Suprapubic skin (tissue), 4 donors: ENCODE measurements around the gene DPF1. TPM values are rescaled to one million over a fixed set of nuclear protein-coding genes. Genes with fewer than 3 reads are reported as not detected.
A peak's percentile ranks its signal among the peaks of the same experiment; 100 is the strongest.

Experiments
- DNase-seq, 2 donors: peaks; one replicate each; pipeline ENCODE4 v3.0.0-alpha.2; 2019; ENCODE audit warnings: low spot score in 2 of 2
- H3K27ac ChIP-seq: fragments of 200-600 bp; sonication (generic); one replicate; pipeline ENCODE4 v1.5.1; 2019
- H3K27me3 ChIP-seq: fragments of 200-600 bp; sonication (generic); one replicate; pipeline ENCODE4 v1.5.1; 2019
- H3K36me3 ChIP-seq: fragments of 200-600 bp; sonication (generic); one replicate; pipeline ENCODE4 v1.5.1; 2019
- H3K4me1 ChIP-seq: fragments of 200-600 bp; sonication (generic); one replicate; pipeline ENCODE4 v1.5.1; 2019
- H3K4me3 ChIP-seq: fragments of 200-600 bp; sonication (generic); one replicate; pipeline ENCODE4 v1.5.1; 2019; ENCODE audit warnings: mild to moderate bottlenecking
- H3K9me3 ChIP-seq: fragments of 200-600 bp; sonication (generic); one replicate; pipeline ENCODE4 v1.5.1; 2019
- EP300 ChIP-seq: sonication (generic); formaldehyde crosslinking; IDR thresholded peaks from one replicate; pipeline ENCODE4 v1.6.1; 2017; ENCODE audit warnings: antibody characterized with exemption
- POLR2A ChIP-seq, 2 donors: fragments of 450-650 bp; IDR thresholded peaks; one replicate each; pipeline ENCODE4 v1.6.1; 2017; ENCODE audit warnings: antibody characterized with exemption in 2 of 2, mild to moderate bottlenecking in 2 of 2, moderate library complexity in 2 of 2
- POLR2AphosphoS5 ChIP-seq, 3 donors: sonication (generic); formaldehyde crosslinking; IDR thresholded peaks; one replicate each; pipeline ENCODE4 v1.6.1; 2017; ENCODE audit warnings: antibody characterized with exemption in 3 of 3
- WGBS: methylation state at CpG from one replicate; pipeline ENCODE4 v1.1.5; 2018; 5-methylcytosine and 5-hydroxymethylcytosine counted together
- total RNA-seq, 4 donors: library from RNA; depleted of rRNA; stranded (reverse); fragments of >200 nt; gene quantifications; one replicate each; pipeline ENCODE4 v1.1.0, GENCODE V29; 2016
- TF ChIP-seq, protein P1 (sequence below), 2 donors: fragments of 200-600 bp in 1 of 2; fragments of 450-650 bp in 1 of 2; sonication (generic) in 1 of 2; IDR thresholded peaks; one replicate each; pipeline ENCODE4 v1.5.1; 2016 to 2019; ENCODE audit warnings: antibody characterized with exemption in 2 of 2, mild to moderate bottlenecking in 1 of 2, moderate library complexity in 1 of 2

DPF1 gene
- total RNA-seq, 4 donors from 2014 or later = 1.1 TPM; not detected in 3

- Histone ChIP-seq H3K9me3 (no peaks in the 10 kb centered on the region), H3K27ac (peak overlapping the region; percentile 87), H3K4me1 (peaks cover 43% of the 10 kb centered on the region), H3K36me3 (no peaks in the 10 kb centered on the region), H3K27me3 (peaks cover 4% of the 10 kb centered on the region), H3K4me3 (peak overlapping the region; percentile 60)
- DNase-seq = no peak
- no peak for TF ChIP-seq POLR2AphosphoS5 (IDR thresholded peaks at IDR 0.05)
- TF ChIP-seq EP300 = no peak
- no peak for TF ChIP-seq POLR2A (IDR thresholded peaks at IDR 0.05)
- TF ChIP-seq, protein P1, sequence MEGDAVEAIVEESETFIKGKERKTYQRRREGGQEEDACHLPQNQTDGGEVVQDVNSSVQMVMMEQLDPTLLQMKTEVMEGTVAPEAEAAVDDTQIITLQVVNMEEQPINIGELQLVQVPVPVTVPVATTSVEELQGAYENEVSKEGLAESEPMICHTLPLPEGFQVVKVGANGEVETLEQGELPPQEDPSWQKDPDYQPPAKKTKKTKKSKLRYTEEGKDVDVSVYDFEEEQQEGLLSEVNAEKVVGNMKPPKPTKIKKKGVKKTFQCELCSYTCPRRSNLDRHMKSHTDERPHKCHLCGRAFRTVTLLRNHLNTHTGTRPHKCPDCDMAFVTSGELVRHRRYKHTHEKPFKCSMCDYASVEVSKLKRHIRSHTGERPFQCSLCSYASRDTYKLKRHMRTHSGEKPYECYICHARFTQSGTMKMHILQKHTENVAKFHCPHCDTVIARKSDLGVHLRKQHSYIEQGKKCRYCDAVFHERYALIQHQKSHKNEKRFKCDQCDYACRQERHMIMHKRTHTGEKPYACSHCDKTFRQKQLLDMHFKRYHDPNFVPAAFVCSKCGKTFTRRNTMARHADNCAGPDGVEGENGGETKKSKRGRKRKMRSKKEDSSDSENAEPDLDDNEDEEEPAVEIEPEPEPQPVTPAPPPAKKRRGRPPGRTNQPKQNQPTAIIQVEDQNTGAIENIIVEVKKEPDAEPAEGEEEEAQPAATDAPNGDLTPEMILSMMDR (IDR thresholded peaks at IDR 0.05) = no peak
- 39% methylated on average over 10 of the region's 12 CpGs for WGBS
Measured at GRCh38 chr19:38266981-38267597, 43.1 kb upstream of the DPF1 start.

DNA sequence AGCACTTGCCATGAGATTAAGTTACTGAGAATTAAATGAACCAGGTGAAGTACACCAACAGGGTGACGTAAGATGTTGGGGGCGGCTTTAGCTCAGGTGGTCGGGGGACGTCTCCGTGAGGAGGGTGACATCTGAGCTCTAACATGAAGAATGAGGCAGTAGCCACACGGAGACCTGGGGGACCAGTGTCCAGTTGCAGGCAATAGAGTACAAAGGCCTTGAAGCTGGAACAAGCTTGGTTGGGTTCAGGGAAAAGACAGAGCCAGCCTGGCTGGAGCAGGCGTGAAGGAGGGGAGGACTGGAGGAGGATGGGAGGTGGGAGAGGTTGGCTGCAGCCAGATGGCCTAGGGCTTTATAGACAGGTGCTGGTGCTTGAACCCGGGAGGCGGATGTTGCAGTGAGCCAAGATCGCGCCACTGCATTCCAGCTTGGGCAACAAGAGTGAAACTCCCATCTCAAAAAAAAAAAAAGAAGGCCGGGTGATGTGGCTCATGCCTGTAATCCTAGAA is 42.0 kb upstream of the DPF1 start:
- peak overlapping the region; percentile 87 for H3K27ac ChIP-seq
- no peaks in the 10 kb centered on the region for H3K9me3 ChIP-seq
- H3K4me3 ChIP-seq = peak overlapping the region; percentile 60
- peaks cover 4% of the 10 kb centered on the region for H3K27me3 ChIP-seq
- TF ChIP-seq, protein P1 (IDR thresholded peaks at IDR 0.05) = no peak
- no peak for TF ChIP-seq EP300
- TF ChIP-seq POLR2AphosphoS5 (IDR thresholded peaks at IDR 0.05) = no peak
- TF ChIP-seq POLR2A (IDR thresholded peaks at IDR 0.05) = no peak
- H3K4me1 ChIP-seq = peaks cover 43% of the 10 kb centered on the region
- H3K36me3 ChIP-seq = no peaks in the 10 kb centered on the region
- no peak for DNase-seq
- WGBS = 58% methylated on average over 12 of the region's 12 CpGs

- TF ChIP-seq POLR2AphosphoS5 (IDR thresholded peaks at IDR 0.05) = no peak
- TF ChIP-seq POLR2A (IDR thresholded peaks at IDR 0.05) = no peak
- TF ChIP-seq EP300 = no peak
- TF ChIP-seq, protein P1 (IDR thresholded peaks at IDR 0.05) = no peak
- no peaks in the 10 kb centered on the region for H3K9me3 ChIP-seq
- H3K27ac ChIP-seq = peak overlapping the region; percentile 87
- DNase-seq = no peak
- H3K4me1 ChIP-seq = peaks cover 43% of the 10 kb centered on the region
- no peaks in the 10 kb centered on the region for H3K36me3 ChIP-seq
- H3K27me3 ChIP-seq = peaks cover 4% of the 10 kb centered on the region
- peak overlapping the region; percentile 60 for H3K4me3 ChIP-seq
- WGBS = 41% methylated on average over 14 of the region's 14 CpGs
Measured at GRCh38 chr19:38265213-38265861, 41.3 kb upstream of the DPF1 start.

DNA sequence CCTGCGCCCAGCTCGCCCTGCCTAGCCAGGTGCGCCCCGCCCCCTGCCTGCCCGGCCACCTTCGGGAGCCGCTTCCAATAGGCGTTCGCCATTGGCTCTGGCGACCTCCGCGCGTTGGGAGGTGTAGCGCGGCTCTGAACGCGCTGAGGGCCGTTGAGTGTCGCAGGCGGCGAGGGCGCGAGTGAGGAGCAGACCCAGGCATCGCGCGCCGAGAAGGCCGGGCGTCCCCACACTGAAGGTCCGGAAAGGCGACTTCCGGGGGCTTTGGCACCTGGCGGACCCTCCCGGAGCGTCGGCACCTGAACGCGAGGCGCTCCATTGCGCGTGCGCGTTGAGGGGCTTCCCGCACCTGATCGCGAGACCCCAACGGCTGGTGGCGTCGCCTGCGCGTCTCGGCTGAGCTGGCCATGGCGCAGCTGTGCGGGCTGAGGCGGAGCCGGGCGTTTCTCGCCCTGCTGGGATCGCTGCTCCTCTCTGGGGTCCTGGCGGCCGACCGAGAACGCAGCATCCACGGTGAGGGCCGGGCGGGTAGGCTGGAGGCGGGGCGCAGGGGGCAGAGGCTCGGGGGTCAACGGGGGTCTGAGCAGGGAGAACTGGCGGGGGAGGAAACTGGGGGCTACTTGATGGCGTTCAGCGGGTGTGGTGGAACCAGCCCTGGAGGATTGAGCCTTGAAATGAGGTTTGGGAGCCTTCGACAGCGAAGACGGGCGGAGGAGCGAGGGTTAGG is 40.6 kb upstream of the DPF1 start, which contains the start of gene SPINT2:
SPINT2 (plus strand) TSS at position 88 of the 727 bp plus-strand sequence; CDS start at position 408, 320 bp downstream.
- peak within 1 kb of the TSS; percentile 87 for H3K27ac ChIP-seq
- no peaks in the 10 kb centered on the region for H3K9me3 ChIP-seq
- 15% methylated on average over 36 of the region's 78 CpGs for WGBS
- H3K4me1 ChIP-seq = peaks cover 43% of the 10 kb centered on the region
- no peaks in the 10 kb centered on the region for H3K36me3 ChIP-seq
- peak in 2 of 3 donors; percentile 32 to 62 for TF ChIP-seq POLR2AphosphoS5 (IDR thresholded peaks at IDR 0.05)
- peak in 1 of 2 donors; percentile 68 for TF ChIP-seq POLR2A (IDR thresholded peaks at IDR 0.05)
- no peak for TF ChIP-seq EP300
- peaks cover 4% of the 10 kb centered on the region for H3K27me3 ChIP-seq
- peak within 1 kb of the TSS; percentile 60 for H3K4me3 ChIP-seq
- peak in 1 of 2 donors; percentile 78 for DNase-seq

- H3K27ac ChIP-seq = peak overlapping the region; percentile 87
- peaks cover 43% of the 10 kb centered on the region for H3K4me1 ChIP-seq
- peaks cover 4% of the 10 kb centered on the region for H3K27me3 ChIP-seq
- no peaks in the 10 kb centered on the region for H3K9me3 ChIP-seq
- H3K36me3 ChIP-seq = no peaks in the 10 kb centered on the region
- no peak for DNase-seq
- H3K4me3 ChIP-seq = peak overlapping the region; percentile 60
- TF ChIP-seq, protein P1 (IDR thresholded peaks at IDR 0.05) = no peak
- TF ChIP-seq EP300 (no peak), POLR2A (IDR thresholded peaks at IDR 0.05) (no peak), POLR2AphosphoS5 (IDR thresholded peaks at IDR 0.05) (no peak)
- 17% methylated on average over 17 of the region's 34 CpGs for WGBS
Measured at GRCh38 chr19:38263689-38264485, 39.9 kb upstream of the DPF1 start.
